K562 (cell line): ENCODE measurements around the gene PRKD2.

Experiments
- PHF20 ChIP-seq: fragments of 450-650 bp; IDR thresholded peaks from 2 replicates; pipeline ENCODE4 v1.6.1; 2018; ENCODE audit not compliant: partially characterized antibody
- POLR2AphosphoS2 ChIP-seq: IDR thresholded peaks from 2 replicates; pipeline ENCODE4 v1.6.1; 2012; ENCODE audit warnings: low read length, improper control_type of control experiment
- SPI1 ChIP-seq: IDR thresholded peaks from 2 replicates; pipeline ENCODE4 v1.6.1; 2011; ENCODE audit warnings: low read depth, low read length, control low read depth, borderline replicate concordance
- SRF ChIP-seq, 2 experiments: fragments of 250-450, 450-650 bp in 1 of 2; sonication (Bioruptor Pico) in 1 of 2; sonication (generic) in 1 of 2; formaldehyde crosslinking; IDR thresholded peaks; 2 replicates each; pipeline versions ENCODE4 v1.5.0 to v1.5.1; 2020 to 2022; ENCODE audit warnings: mild to moderate bottlenecking in 1 of 2, missing genetic modification reagents in 1 of 2
- TBL1XR1 ChIP-seq, 2 experiments: IDR thresholded peaks; 2 replicates each; pipeline ENCODE4 v1.6.1; 2012; ENCODE audit warnings: improper control_type of control experiment in 2 of 2, low read length in 2 of 2, mild to moderate bottlenecking in 1 of 2
- ZC3H4 ChIP-seq: sonication (generic); formaldehyde crosslinking; IDR thresholded peaks from 2 replicates; pipeline ENCODE4 v1.9.0; 2021; ENCODE audit warnings: missing genetic modification reagents, borderline replicate concordance
- ZSCAN29 ChIP-seq: fragments of 450-650 bp; IDR thresholded peaks from 2 replicates; pipeline ENCODE4 v1.6.1; 2017
- TF ChIP-seq, protein P1 (sequence below): sonication (generic); formaldehyde crosslinking; IDR thresholded peaks from 2 replicates; pipeline ENCODE4 v1.8.0; 2022; ENCODE audit warnings: missing genetic modification reagents, mild to moderate bottlenecking, moderate library complexity, borderline replicate concordance
- TF ChIP-seq, protein P2 (sequence below), 3 experiments: IDR thresholded peaks in 2 of 3; conservative IDR thresholded peaks in 1 of 3; 2 replicates each; pipeline ENCODE4 v1.5.1; 2011 to 2012; ENCODE audit warnings: low read length in 3 of 3, mild to moderate bottlenecking in 3 of 3, control low read depth in 2 of 3, improper control_type of control experiment in 1 of 3, inconsistent platforms in 1 of 3, low read depth in 1 of 3, mixed read lengths in 1 of 3, moderate library complexity in 1 of 3; ENCODE audit not compliant: insufficient read depth in 2 of 3

DNA sequence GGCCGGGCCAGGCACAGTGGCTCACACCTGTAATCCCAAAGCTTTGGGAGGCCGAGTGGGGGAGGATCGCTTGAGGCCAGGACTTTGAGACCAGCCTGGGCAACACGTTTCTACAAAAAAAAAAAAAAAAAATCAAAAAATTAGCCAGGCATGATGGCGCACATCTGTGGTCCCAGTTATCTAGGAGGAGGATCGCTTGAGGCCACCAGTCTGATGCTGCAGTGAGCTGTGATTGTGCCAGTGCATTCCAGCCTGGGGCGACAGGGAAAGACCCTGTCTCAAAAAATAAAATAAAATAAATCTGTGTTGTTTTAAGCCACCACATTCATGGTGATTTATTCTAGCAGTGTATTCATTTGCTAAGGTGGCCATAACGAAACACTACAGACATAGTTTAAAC is 51.8 kb downstream of the PRKD2 start:
- TF ChIP-seq PHF20 (no peak), TBL1XR1 (IDR thresholded peaks at IDR 0.05; ENCODE audit: low read length in 2 of 2) (no peak), SRF (CRISPR knock-in tag; IDR thresholded peaks at IDR 0.05) (no peak), ZC3H4 (CRISPR knock-in tag) (no peak), SPI1 (no peak), ZSCAN29 (no peak), POLR2AphosphoS2 (no peak)
- TF ChIP-seq, protein P1, sequence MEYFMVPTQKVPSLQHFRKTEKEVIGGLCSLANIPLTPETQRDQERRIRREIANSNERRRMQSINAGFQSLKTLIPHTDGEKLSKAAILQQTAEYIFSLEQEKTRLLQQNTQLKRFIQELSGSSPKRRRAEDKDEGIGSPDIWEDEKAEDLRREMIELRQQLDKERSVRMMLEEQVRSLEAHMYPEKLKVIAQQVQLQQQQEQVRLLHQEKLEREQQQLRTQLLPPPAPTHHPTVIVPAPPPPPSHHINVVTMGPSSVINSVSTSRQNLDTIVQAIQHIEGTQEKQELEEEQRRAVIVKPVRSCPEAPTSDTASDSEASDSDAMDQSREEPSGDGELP (CRISPR knock-in tag) = no peak
- TF ChIP-seq, protein P2, sequence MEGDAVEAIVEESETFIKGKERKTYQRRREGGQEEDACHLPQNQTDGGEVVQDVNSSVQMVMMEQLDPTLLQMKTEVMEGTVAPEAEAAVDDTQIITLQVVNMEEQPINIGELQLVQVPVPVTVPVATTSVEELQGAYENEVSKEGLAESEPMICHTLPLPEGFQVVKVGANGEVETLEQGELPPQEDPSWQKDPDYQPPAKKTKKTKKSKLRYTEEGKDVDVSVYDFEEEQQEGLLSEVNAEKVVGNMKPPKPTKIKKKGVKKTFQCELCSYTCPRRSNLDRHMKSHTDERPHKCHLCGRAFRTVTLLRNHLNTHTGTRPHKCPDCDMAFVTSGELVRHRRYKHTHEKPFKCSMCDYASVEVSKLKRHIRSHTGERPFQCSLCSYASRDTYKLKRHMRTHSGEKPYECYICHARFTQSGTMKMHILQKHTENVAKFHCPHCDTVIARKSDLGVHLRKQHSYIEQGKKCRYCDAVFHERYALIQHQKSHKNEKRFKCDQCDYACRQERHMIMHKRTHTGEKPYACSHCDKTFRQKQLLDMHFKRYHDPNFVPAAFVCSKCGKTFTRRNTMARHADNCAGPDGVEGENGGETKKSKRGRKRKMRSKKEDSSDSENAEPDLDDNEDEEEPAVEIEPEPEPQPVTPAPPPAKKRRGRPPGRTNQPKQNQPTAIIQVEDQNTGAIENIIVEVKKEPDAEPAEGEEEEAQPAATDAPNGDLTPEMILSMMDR (IDR thresholded peaks at IDR 0.05 in 2 of 3, conservative IDR thresholded peaks at IDR 0.05 in 1 of 3; ENCODE audit: insufficient read depth in 2 of 3, low read depth in 1 of 3, low read length in 3 of 3) = no peak
